AG08396 (cell line): ENCODE measurements around the gene OR52B6.
"Not testable (repeated sequence)": the region's sequence is repeated elsewhere in the genome, so short reads cannot be mapped to it uniquely, and the experiment has no call there.

ENCODE experiments used
- DNase-seq: peaks from one replicate; pipeline ENCODE4 v3.0.0; 2012; ENCODE audit warnings: low spot score, mixed read lengths

Gene OR52B6

DNA sequence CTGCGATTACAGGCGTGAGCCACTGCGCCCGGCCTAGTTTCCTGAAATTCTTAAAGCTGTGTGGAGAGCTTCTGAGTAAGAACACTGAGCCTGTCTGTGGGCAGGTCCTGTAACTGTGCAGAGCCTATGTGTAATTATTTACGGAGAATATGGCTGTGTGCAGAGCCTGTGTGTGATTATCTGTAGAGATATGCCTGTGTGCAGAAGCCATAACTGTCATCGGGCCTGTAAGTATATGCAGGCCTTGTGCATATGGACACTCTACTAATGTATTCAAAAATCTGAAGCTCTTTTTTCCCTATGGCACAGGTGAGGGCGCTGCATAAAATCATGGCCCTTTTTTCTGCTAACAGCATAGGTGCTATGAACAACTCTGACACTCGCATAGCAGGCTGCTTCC lies at the start of gene OR52B6:
Gene OR52B6 (plus strand): TSS at position 301 of the 400 bp plus-strand sequence. CDS start 0 bp downstream, at position 301.
- no peak for DNase-seq

- DNase-seq, result no peak
Observed at GRCh38 chr11:5531053-5531831, 49.4 kb upstream of the OR52B6 start.

- no peak for DNase-seq
Observed at GRCh38 chr11:5534046-5534445, 46.6 kb upstream of the OR52B6 start.

DNA sequence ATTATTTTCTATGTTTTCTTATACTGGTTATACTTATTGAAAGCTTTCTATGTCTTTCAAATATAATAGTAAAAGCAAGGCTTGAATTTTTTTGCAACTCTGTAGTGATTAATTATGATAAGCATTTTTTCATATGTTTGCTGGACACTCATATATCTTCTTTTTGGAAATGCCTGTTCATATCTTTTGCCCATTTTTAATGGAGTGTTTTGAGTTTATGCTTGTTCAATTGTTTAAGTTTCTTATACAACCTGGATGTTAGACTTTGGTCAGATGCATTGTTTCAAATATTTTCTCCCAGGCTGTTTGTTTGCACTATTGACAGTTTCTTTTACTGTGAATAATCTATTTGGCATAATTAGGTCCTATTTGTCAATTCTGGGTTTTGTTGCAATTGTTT lies 44.2 kb upstream of the OR52B6 start:
- DNase-seq, result no peak

DNA sequence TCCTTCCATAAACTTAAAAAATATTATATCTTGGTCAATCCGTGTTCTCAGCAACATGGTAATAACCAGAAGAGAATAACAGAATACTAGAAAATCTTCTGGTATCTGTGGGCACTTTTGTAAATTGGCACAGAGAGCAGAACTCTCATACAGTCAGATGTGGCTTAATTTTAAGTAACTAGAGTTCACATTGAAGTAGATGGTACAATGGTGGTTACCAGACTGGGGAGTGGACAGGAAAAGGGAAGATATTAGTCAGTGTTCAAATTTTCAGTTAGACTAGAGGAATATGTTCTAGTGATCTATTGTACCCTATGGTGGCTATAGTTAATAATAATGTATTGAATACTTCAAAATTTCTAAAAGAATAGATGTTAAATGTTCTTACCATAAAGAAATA lies 39.2 kb upstream of the OR52B6 start:
- no peak for DNase-seq

DNA sequence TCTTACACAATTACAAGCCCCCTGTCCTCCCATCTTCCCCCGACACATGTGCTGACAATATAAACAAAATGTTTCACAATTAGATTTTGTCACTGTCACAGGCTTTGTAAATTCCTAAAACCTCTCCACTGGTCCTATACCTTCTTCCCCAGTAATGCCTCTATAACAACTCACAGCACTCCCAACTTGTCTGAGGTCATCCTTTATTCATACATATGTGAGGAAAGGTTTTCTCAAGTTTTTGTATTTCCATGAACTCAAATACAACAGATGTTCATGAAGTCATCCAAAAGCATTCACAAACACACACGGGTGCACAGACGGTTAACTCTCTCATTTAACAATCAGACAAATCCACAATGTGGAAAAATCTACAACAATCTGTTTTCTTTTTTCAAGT lies 34.2 kb upstream of the OR52B6 start:
- peak; percentile 15 for DNase-seq

- DNase-seq, result no peak
Observed at GRCh38 chr11:5547982-5548381, 32.7 kb upstream of the OR52B6 start.

DNA sequence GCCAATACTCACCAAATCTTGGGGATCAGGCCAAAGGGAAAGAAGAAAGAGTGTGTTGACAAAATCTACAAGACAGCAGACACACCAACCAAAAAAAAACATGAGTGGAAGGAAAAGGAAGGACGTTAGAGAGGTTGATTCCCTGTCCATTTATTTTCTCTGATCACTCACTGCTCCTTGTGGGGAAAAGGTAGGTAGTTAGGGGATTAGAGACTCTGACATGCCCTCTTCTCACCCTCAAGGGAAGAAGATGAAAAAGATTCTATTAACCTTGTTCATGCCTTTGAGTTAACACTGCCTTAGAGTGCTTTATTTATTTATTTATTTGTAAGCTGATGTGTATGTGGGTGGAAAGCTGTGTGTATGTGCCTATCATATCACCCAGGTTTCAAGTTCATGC lies 32.2 kb upstream of the OR52B6 start, which contains the start of gene OR52H1:
Gene OR52H1 (minus strand): TSS at position 101 of the 400 bp plus-strand sequence. CDS start 3,035 bp downstream, outside the sequence.
- DNase-seq, result no peak

GRCh38 chr11:5550440-5551095 lies 30.1 kb upstream of the OR52B6 start:
- DNase-seq, result peak; percentile 52

GRCh38 chr11:5553343-5553742 lies 27.3 kb upstream of the OR52B6 start:
- DNase-seq, result no peak

DNA sequence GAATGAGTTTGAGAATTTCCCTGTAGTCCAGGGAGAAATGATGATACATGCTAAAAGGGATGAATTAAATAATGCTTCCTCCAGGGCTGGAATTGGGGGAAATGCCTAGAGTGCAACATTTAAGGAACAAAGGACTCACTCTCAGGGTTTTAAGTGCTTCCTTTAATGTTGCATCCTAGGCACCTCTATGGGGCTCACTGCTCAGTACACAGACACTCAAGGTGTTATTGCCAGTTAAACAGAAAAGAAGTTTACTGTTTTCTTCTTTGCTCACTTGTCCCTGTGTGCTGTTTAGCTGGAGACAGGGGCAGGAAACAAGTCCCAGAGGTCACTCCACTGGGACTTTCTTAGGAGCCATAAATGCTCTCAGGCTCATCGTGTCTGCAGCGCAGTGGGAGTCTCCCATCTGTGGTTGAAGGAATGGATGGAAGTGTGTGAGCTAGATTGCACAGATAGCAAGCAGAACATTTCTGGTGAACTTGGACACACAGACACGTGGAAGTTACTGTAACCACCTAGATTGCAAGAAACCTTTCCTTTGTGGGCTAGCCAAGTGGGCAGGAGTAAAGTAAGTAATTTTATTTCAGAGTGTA lies 24.0 kb upstream of the OR52B6 start:
- no peak for DNase-seq

DNA sequence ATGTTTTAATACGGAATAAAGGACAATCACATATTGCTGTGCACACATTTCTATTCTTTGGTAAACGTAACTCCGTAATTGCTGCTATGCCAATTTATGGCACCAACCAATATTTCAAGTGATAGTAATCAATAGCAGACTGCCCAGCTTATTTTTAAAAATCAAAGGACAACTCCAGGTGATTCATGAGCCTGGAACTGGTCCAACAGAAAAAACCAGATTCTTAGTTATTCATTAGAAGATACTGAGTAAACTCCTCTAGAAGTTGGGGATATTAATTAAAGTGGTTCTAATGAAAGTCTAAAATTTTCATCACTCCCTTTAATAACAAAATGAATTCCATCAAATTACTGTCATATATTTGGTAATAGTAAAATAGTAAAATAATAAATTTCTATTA lies 22.9 kb upstream of the OR52B6 start:
- no peak for DNase-seq

GRCh38 chr11:5564259-5565019 lies 16.2 kb upstream of the OR52B6 start:
- DNase-seq, result no peak

DNA sequence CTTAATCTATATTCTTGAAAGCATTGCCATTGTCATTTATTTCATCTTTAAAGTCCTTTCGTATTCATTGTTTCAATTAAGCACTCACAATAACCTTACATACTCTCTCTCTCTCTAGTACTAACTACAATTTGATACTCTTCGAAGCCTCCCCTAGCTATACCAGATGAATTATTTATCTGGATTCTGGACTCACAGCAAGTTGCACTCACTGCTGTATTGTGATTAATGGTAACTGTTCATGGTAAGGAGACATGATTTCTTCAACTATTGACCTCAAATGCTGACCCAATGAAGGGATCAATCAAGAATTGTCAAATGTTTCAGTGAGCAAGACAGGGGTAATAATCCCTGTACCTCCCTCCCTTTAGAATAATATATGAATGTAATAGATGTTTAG lies 6.0 kb upstream of the OR52B6 start:
- DNase-seq, result no peak

- DNase-seq, result no peak
Observed at GRCh38 chr11:5575152-5575551, 5.5 kb upstream of the OR52B6 start.

DNA sequence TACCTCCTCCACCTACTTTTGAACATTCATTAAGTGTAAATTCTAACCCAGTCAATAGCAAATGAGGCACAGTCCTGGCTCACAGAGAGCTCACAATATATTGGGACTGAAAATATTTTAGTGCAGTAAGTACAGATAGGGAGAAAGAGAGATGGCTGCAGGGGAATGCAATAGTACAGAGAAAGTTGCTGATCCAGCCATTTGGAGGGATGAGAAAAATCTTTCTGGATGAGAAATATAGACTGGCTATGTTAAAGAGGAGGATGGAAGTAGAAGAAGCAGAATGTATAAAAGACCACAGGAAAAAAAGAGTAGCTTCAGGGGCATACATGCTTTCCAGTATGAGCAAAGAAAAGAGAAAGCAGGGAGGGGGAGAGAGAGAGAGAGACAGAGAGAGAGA lies 3.6 kb upstream of the OR52B6 start:
- no peak for DNase-seq

GRCh38 chr11:5581014-5581413 lies 337 bp downstream of the OR52B6 start:
- DNase-seq, result no peak

- DNase-seq, result not testable (repeated sequence)
Observed at GRCh38 chr11:5584458-5584857, 3.8 kb downstream of the OR52B6 start.

DNA sequence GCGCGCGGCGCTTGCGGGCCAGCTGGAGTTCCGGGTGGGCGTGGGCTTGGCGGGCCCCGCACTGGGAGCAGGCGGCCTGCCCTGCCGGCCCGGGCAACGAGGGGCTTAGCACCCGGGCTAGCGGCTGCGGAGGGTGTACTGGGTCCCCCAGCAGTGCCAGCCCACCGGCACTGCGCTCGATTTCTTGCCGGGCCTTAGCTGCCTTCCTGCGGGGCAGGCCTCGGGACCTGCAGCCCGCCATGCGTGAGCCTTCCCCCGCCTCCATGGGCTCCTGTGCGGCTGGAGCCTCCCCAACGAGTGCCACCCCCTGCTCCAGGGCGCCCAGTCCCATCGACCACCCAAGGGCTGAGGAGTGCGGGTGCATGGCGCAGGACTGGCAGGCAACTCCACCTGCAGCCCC lies 9.2 kb downstream of the OR52B6 start:
- DNase-seq, result not testable (repeated sequence)

DNA sequence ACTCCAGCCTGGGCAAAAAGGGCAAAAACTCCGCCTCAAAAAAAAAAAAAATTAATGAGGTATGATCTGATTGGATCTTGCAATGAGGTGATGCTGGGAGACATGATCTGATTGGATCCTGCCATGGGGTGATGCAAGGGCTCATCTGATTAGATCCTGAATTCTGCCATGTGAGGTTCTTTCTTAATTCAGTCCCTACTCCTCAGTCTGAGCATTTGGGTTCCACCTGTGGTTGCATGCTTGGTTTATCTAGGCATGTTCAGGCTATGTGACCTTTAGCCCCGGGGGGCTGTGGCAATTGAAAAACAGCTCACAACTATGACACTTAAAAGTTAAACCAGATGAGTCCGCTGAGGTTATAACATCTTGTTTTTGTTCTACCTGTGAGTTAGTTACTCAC lies 10.9 kb downstream of the OR52B6 start:
- DNase-seq, result no peak

DNA sequence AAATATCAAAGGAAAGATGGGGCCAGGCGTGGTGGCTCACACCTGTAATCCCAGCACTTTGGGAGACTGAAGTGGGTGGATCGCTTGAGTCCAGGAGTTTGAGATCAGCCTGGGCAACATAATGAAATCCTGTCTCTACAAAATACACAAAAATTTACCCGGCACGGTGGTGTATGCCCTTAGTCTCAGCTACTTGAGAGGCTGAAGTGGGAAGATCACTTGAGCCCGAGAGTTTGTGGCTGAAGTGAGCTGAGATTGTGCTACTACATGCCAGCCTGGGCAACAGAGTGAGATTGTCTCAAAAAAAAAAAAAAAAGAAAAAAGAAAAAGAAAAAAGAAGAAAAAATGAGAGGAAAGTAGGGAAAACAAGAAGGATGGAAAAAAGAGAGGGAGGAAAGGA lies 11.9 kb downstream of the OR52B6 start:
- DNase-seq, result no peak

GRCh38 chr11:5593146-5593545 lies 12.5 kb downstream of the OR52B6 start:
- no peak for DNase-seq
